AG09309 (cell line): ENCODE data around the gene PSMD5.

Experiments used
- DNase-seq: peaks from one replicate; pipeline ENCODE4 v3.0.0-alpha.2; 2010; ENCODE audit warnings: low read depth
- H3K4me3 ChIP-seq: 2 replicates; pipeline ENCODE4 v1.5.1; 2011; ENCODE audit warnings: mild to moderate bottlenecking, low read depth, low read length, moderate library complexity; ENCODE audit not compliant: control insufficient read depth
- CTCF ChIP-seq: IDR thresholded peaks from 2 replicates; pipeline ENCODE4 v1.5.1; 2011; ENCODE audit warnings: mild to moderate bottlenecking, low read depth, low read length, inconsistent platforms; ENCODE audit not compliant: insufficient read depth, control insufficient read depth; ENCODE audit errors: missing control alignments

The PSMD5 gene

GRCh38 chr9:120879446-120879845, 36.7 kb upstream of the PSMD5 start:
- no peak for TF ChIP-seq CTCF
- no peak for DNase-seq
- no peak overlapping the region for H3K4me3 ChIP-seq

- no peak for TF ChIP-seq CTCF
- DNase-seq: no peak
- H3K4me3 ChIP-seq: no peak overlapping the region
These were observed 35.7 kb upstream of the PSMD5 start for GRCh38 chr9:120878188-120879130.

DNA sequence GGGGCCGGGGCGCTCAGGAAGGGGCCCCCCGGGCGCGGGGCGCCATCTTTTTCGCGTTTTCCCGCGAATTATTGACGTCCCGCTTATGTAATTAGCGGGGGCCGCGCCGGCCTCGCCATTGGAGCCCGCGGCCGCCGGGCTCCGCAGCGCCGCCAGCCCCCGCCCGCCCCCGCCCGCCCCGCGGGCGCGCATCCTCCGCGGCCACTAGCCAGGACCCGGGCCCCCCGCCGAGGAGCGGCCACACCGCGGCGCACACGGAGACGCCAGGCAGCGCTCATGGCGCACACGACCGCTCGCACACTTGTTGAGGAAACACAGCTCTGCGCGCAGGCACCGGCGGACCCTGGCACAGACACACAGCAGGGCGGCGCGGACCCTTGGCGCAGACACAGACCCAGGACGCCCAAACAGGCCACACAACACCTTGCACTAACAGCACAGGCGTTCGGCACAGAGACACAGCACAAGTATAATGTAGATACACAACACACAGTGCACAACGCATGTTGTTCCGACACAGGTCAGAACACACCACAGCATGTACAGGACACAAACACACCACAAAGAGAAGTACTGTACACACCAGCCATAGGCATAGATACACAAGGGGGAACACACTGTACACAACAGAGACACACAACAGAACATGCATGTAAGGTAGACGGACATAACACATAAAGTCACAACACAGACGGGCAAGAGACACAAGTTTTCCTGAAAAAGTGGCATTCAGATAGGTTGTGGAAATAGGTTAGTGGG, 34.7 kb upstream of the PSMD5 start:
- H3K4me3 ChIP-seq: peak overlapping the region; percentile 84
- no peak for DNase-seq
- no peak for TF ChIP-seq CTCF

- no peak for TF ChIP-seq CTCF
- no peak for DNase-seq
These were observed 34.1 kb upstream of the PSMD5 start, which contains the start of gene PHF19 for GRCh38 chr9:120876842-120877240. TSS of gene PHF19 (minus strand) at chr9:120877188. CDS start at chr9:120874741, 2,447 bp downstream.

DNA sequence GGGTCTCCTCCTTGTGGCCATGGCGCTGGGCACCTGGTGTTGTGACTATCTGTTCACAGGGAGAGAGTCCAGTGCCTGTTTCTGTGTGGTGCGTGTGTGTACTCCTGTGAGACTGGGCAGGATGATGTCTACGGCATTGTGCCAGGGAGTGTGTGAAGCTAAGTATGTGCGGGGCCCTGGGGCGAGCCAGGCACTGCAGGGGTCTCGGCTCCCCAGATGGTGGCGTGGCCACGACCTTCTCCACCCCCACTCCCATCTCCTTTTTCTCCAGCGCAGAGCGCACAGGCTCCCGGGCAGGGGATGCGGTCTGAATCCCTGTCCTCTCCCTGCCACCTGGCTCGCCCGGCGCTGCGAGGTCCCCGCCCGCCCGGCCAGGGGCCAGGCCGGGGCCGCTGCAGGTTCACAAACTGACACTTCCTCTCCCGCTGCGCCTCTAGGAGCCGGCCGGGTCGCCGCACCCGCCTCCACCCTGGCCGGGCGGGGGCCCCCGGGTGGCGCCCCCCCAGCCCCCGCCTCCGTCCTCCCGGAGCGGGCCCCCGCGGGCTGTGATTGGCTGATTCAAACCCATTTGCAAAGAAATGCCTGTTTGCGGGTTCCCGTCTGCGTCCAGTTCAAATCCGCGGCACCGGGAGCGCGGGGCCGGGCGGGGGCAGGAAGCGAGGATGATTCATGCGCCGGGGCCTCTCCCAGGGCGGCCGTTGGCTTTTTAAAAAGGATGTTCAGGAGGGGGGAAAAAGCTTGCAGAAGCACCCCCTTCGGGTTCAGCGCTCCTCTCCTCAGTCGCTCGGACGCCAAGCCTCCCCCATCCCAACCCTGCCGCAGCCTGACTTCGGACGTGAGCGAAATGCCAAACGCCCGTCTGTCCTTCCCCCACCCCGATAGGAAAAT, 33.5 kb upstream of the PSMD5 start:
- no peak for DNase-seq

More at GRCh38 chr9:120876842-120877240, 34.1 kb upstream of the PSMD5 start, which contains the start of gene PHF19:
- H3K4me3 ChIP-seq: peak within 1 kb of the TSS; percentile 84

More for the DNA sequence above, 33.5 kb upstream of the PSMD5 start:
- H3K4me3 ChIP-seq: peak overlapping the region; percentile 84
- no peak for TF ChIP-seq CTCF
